Measurements from ENCODE around the gene VCL.

Gene VCL

GRCh38 chr10:74034301-74034700, 36.4 kb downstream of the VCL start:
- no peak for DNase-seq
- in situ Hi-C loops (cut with HindIII; ENCODE audit: low pct_ligation_motif_present, low sequenced_read_pairs), result no loop called here
- peaks cover 43% of the 10 kb centered on the region for H3K36me3 ChIP-seq (replicated peaks)
- TF ChIP-seq CTCF (IDR thresholded peaks at IDR 0.05; ENCODE audit: low read depth, low read length, missing control alignments), result no peak
- H3K27me3 ChIP-seq (replicated peaks), result no peaks in the 10 kb centered on the region
- no peak overlapping the region for H3K4me3 ChIP-seq (ENCODE audit: low read depth, low read length)
- H3K27ac ChIP-seq, result no peak overlapping the region

- Histone ChIP-seq H3K27ac (no peak overlapping the region), H3K27me3 (replicated peaks) (no peaks in the 10 kb centered on the region), H3K4me3 (ENCODE audit: low read depth, low read length) (no peak overlapping the region), H3K36me3 (replicated peaks) (peaks cover 44% of the 10 kb centered on the region)
- in situ Hi-C loops (cut with HindIII; ENCODE audit: low pct_ligation_motif_present, low sequenced_read_pairs), result no loop called here
- no peak for DNase-seq
- peak; percentile 35 for TF ChIP-seq CTCF (IDR thresholded peaks at IDR 0.05; ENCODE audit: low read depth, low read length, missing control alignments)
These were observed 37.4 kb downstream of the VCL start for GRCh38 chr10:74035303-74035702.

- TF ChIP-seq CTCF (IDR thresholded peaks at IDR 0.05; ENCODE audit: low read depth, low read length, missing control alignments), result no peak
- no peaks in the 10 kb centered on the region for H3K27me3 ChIP-seq (replicated peaks)
- no peak overlapping the region for H3K27ac ChIP-seq
- no peak overlapping the region for H3K4me3 ChIP-seq (ENCODE audit: low read depth, low read length)
- in situ Hi-C loops (cut with HindIII; ENCODE audit: low pct_ligation_motif_present, low sequenced_read_pairs), result no loop called here
- no peak for DNase-seq
- peaks cover 36% of the 10 kb centered on the region for H3K36me3 ChIP-seq (replicated peaks)
These were observed 38.6 kb downstream of the VCL start for GRCh38 chr10:74036474-74036873.

GRCh38 chr10:74039561-74040145, 41.7 kb downstream of the VCL start:
- in situ Hi-C loops (cut with HindIII; ENCODE audit: low pct_ligation_motif_present, low sequenced_read_pairs), result no loop called here
- peak overlapping the region; percentile 20 for H3K27ac ChIP-seq

GRCh38 chr10:74040200-74041126, 42.5 kb downstream of the VCL start:
- Histone ChIP-seq H3K27ac (peak overlapping the region; percentile 20), H3K36me3 (replicated peaks) (peaks cover 43% of the 10 kb centered on the region), H3K27me3 (replicated peaks) (no peaks in the 10 kb centered on the region), H3K4me3 (ENCODE audit: low read depth, low read length) (no peak overlapping the region)
- TF ChIP-seq CTCF (IDR thresholded peaks at IDR 0.05; ENCODE audit: low read depth, low read length, missing control alignments), result no peak
- DNase-seq, result no peak
- in situ Hi-C loops (cut with HindIII; ENCODE audit: low pct_ligation_motif_present, low sequenced_read_pairs), result no loop called here

More at GRCh38 chr10:74039561-74040145, 41.7 kb downstream of the VCL start:
- Histone ChIP-seq H3K27me3 (replicated peaks) (no peaks in the 10 kb centered on the region), H3K4me3 (ENCODE audit: low read depth, low read length) (no peak overlapping the region), H3K36me3 (replicated peaks) (peaks cover 37% of the 10 kb centered on the region)
- no peak for DNase-seq
- TF ChIP-seq CTCF (IDR thresholded peaks at IDR 0.05; ENCODE audit: low read depth, low read length, missing control alignments), result no peak
